HK-2 (cell line): ENCODE measurements around the gene NR6A1.

Experiments used
- DNase-seq: peaks from one replicate; pipeline ENCODE4 v3.0.0-alpha.2; 2018; ENCODE audit not compliant: unreplicated experiment

Gene NR6A1

GRCh38 chr9:124470726-124471125 lies 300.4 kb downstream of the NR6A1 start:
- no peak for DNase-seq

GRCh38 chr9:124470306-124470705 lies 300.8 kb downstream of the NR6A1 start:
- no peak for DNase-seq

- DNase-seq = no peak
Observed at GRCh38 chr9:124469011-124469832, 301.9 kb downstream of the NR6A1 start.

GRCh38 chr9:124468061-124468740 lies 302.9 kb downstream of the NR6A1 start:
- no peak for DNase-seq

GRCh38 chr9:124467410-124468060 lies 303.6 kb downstream of the NR6A1 start:
- DNase-seq = no peak
